LHCN-M2 (cell line): ENCODE measurements around the gene PHLPP2. TPM values are rescaled to one million over a fixed set of nuclear protein-coding genes. Genes with fewer than 3 reads are reported as not detected.
"Not testable (repeated sequence)": the region's sequence is repeated elsewhere in the genome, so short reads cannot be mapped to it uniquely, and the experiment has no call there.

ENCODE experiments used
- DNase-seq: peaks from one replicate; pipeline ENCODE4 v3.0.0-alpha.2; 2012; ENCODE audit warnings: low read depth
- total RNA-seq: library from RNA; depleted of rRNA; stranded (reverse); fragments of >200 nt; gene quantifications from 2 replicates; pipeline ENCODE4 v1.2.3, GENCODE V29; 2014

The PHLPP2 gene
- total RNA-seq, 1 experiment from 2014 or later, result 10.3 TPM

GRCh38 chr16:71722801-71723536, 1.5 kb downstream of the PHLPP2 start:
- DNase-seq, result peak; percentile 71

- no peak for DNase-seq
These were observed 3.3 kb downstream of the PHLPP2 start for GRCh38 chr16:71721066-71721740.

GRCh38 chr16:71712501-71712900, 12.0 kb downstream of the PHLPP2 start:
- DNase-seq, result no peak

- no peak for DNase-seq
These were observed 12.7 kb downstream of the PHLPP2 start for GRCh38 chr16:71711789-71712188.

- peak; percentile 78 for DNase-seq
These were observed 15.2 kb downstream of the PHLPP2 start for GRCh38 chr16:71709229-71709781.

- DNase-seq, result no peak
These were observed 15.8 kb downstream of the PHLPP2 start for GRCh38 chr16:71708696-71709095.

- DNase-seq, result no peak
These were observed 17.3 kb downstream of the PHLPP2 start for GRCh38 chr16:71707199-71707598.

- no peak for DNase-seq
These were observed 18.5 kb downstream of the PHLPP2 start for GRCh38 chr16:71706046-71706445.

GRCh38 chr16:71703333-71703732, 21.2 kb downstream of the PHLPP2 start:
- DNase-seq, result no peak

- no peak for DNase-seq
These were observed 23.7 kb downstream of the PHLPP2 start for GRCh38 chr16:71700831-71701230.

- DNase-seq, result no peak
These were observed 26.0 kb downstream of the PHLPP2 start for GRCh38 chr16:71698491-71698890.

GRCh38 chr16:71693164-71693563, 31.3 kb downstream of the PHLPP2 start:
- no peak for DNase-seq

GRCh38 chr16:71689901-71690300, 34.6 kb downstream of the PHLPP2 start:
- no peak for DNase-seq

- DNase-seq, result peak; percentile 2
These were observed 36.6 kb downstream of the PHLPP2 start for GRCh38 chr16:71687861-71688260.

- DNase-seq, result not testable (repeated sequence)
These were observed 40.2 kb downstream of the PHLPP2 start for GRCh38 chr16:71684280-71684679.

- no peak for DNase-seq
These were observed 43.1 kb downstream of the PHLPP2 start for GRCh38 chr16:71681360-71681759.

- DNase-seq, result peak; percentile 80
These were observed 48.3 kb downstream of the PHLPP2 start for GRCh38 chr16:71676236-71676635.

- no peak for DNase-seq
These were observed 49.1 kb downstream of the PHLPP2 start for GRCh38 chr16:71675380-71675779.

GRCh38 chr16:71674229-71674628, 50.3 kb downstream of the PHLPP2 start:
- DNase-seq, result no peak

- DNase-seq, result no peak
These were observed 50.9 kb downstream of the PHLPP2 start for GRCh38 chr16:71673582-71673973.

GRCh38 chr16:71672803-71673581, 51.5 kb downstream of the PHLPP2 start:
- no peak for DNase-seq

- DNase-seq, result peak; percentile 13
These were observed 52.4 kb downstream of the PHLPP2 start for GRCh38 chr16:71672125-71672524.
